HG03103 (cell line): ENCODE measurements around the gene RAD52.

Experiments used
- ATAC-seq: cut with Tn5 transposase; IDR thresholded peaks from one replicate; pipeline ENCODE4 v1.9.1; 2021; ENCODE audit warnings: low read depth; ENCODE audit not compliant: unreplicated experiment

RAD52 gene

GRCh38 chr12:916712-917445 is 32.6 kb downstream of the RAD52 start:
- ATAC-seq = no peak

- ATAC-seq = no peak
These were observed 33.3 kb downstream of the RAD52 start for GRCh38 chr12:916240-916639.

- no peak for ATAC-seq
These were observed 34.4 kb downstream of the RAD52 start for GRCh38 chr12:915090-915489.

- no peak for ATAC-seq
These were observed 35.4 kb downstream of the RAD52 start for GRCh38 chr12:913919-914698.

DNA sequence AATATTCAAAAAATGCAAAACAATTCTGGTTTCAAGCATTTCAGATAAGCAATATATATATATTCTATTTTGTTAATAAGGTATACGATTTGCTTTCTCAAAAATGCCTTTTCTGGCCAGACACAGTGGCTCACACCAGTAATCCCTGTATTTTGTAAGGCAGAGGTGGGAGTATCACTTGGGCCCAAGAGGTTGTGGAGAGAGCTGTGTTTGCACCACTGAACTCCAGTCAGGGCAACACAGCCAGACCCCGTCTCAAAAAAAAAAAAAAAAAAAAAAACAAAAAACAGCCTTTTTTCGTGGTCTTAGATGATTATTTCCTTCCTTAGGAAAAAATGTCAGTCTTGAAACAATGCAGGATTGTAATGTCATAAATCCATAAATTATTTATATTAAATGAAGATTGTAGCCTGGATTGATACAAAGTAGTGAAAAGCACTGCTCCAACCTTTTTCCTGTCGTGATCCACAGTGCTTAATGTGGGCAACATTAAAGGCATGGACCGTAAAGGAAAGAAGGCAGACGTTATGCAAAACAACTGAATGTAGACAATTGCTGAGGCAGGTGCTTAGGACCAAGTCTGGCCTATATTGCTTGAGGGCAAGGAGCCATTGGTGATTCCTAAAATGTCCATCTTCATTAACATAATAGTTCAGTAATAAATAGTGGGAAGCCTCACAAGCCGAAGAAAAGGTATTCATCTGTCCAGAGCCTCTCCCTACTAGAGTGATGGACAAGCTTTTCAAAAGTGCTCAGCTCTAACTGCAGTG is 36.8 kb downstream of the RAD52 start:
- no peak for ATAC-seq

DNA sequence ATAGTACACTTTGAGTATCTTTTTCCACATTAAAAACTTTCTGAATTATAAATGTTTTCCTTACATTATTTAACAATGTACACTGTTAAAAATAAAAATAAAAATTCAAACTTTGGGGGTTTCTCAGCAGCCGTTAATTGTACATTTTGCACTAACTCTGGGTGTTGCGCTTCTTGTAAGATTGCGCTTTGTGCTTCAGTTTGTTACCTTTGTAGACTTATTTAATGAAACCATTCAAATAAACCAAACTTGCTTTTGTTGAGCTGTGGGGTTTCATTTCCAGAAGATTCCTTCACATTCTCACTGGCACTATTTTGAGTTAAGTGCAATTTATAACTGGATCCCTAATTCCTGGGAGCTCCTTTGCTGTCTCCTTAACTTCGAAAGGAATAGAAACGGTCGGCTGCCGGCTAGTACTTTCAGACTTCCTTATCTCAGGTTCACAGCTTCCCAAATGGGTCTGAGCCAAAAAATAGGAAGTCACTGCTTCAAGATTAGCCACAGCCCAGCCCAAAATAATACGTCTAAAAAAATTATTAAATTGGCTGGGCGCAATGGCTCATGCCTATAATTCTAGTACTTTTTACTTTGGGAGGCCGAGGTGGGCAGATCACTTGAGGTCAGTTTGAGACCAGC is 38.2 kb downstream of the RAD52 start:
- ATAC-seq = no peak

DNA sequence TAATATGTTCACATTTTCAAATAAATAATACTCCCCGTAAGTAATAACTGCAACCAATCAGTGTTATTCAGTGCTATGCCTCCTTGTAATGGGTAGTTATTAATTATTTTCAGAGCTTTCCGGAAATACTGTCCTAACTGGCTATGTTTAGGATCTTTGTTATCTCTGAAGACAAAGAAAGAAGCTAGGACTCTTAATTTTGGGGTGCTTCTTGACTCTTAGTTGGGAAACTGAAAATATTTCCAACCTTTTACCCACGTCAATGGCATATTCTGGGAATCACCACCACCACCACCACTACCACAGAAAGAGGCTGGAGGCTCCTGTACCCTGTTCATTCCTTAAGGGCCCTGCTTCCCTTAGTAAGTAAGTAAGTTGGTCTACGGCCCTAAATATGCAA is 39.1 kb downstream of the RAD52 start:
- ATAC-seq = no peak

- ATAC-seq = no peak
These were observed 39.6 kb downstream of the RAD52 start for GRCh38 chr12:909861-910260.

- ATAC-seq = no peak
These were observed 41.9 kb downstream of the RAD52 start for GRCh38 chr12:907413-908185.

DNA sequence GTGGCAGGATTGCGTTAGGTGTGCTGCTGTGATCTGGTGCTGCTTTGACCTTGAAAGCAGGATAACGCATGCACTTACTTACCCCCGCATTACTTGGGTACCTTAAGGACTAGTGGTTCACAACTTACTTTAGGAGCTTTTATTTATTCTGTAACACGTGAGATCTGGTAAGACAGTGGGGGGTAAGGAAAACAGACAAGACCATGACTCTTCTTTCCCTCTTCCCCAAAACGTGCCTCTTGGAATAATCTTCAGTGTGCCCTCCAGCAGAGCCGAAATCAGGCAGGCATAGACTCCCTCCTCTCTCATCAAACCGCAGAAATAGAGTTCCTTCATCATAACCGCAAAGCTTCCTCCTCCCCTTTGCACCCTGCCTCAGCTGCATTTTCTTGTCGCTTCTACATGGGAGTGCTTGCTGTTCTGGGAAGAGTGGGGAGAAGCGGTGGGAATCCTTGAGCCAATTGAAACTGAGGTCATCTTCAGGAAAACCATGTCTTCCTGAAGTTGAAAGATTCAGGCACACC is 43.4 kb downstream of the RAD52 start:
- no peak for ATAC-seq

GRCh38 chr12:905261-906031 is 44.0 kb downstream of the RAD52 start:
- no peak for ATAC-seq

DNA sequence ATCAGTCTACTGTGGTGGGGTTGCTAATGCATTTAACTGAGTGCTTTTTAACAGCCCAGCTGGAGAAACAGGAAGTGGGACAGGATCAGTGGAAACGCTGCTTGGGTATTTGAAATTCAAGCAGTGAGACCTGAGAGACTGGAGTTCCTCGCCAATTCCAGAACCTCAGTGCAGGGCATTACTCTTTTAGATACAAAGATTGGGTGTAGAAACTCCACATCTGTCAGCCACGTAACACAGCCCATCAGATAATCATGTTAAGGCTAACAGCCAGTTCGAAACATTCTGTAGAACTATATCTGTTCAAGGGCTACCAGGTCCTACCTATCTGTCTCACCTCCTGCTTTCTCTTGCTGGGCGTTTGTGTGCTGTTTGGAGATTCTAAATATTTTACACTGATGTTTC is 45.5 kb downstream of the RAD52 start:
- no peak for ATAC-seq

- no peak for ATAC-seq
These were observed 46.4 kb downstream of the RAD52 start for GRCh38 chr12:903055-903454.

DNA sequence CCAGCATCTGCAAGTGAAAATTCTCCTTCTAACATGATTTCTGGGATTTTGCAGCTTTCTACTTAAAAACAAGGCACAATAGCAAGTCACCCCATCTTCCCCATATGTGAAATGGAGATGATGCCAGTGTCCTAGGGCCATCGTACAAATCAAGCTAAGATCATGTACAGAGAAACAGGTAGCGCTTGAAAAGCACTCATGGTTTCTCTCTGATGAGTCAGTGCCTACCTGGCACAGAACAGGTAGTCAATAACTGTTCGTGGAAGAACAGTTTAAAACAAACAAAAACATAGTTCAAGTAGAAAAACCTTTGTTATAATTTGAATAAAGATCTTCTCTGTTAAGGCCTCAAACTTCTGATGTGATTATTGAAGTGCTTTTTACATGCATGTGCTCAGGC is 46.9 kb downstream of the RAD52 start:
- no peak for ATAC-seq

DNA sequence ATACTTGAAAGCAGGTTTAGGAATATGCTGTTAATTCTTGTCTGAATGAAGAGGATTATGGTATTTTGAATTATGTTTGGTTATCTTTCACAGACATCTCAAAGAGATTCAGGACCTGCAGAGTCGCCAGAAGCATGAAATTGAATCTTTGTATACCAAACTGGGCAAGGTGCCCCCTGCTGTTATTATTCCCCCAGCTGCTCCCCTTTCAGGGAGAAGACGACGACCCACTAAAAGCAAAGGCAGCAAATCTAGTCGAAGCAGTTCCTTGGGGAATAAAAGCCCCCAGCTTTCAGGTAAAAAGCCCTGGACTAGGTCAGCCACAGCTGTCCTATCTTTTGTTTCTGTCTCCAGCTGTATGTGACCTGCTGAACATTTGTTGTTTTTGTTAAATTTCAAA is 52.1 kb downstream of the RAD52 start:
- ATAC-seq = no peak

- ATAC-seq = no peak
These were observed 53.5 kb downstream of the RAD52 start for GRCh38 chr12:896031-896430.

GRCh38 chr12:894226-894625 is 55.3 kb downstream of the RAD52 start:
- ATAC-seq = no peak

DNA sequence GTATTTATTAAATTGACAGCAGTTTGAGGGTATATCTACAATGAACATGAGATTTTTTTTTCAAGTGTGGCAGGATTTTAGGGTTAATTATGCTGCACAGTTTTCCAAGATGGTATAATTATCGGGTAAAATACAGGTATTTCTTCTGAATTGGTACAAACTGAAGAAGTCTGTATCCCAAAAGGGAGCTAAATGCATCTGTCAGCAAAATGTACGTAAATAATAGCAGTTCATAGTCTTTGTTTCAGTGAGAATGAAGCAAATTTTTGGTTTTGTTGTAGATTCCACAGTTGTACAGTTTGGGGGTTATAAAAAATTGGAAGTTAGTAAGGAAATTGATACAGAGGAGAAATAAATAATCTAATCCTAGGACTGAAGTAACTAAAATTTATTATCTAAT is 63.3 kb downstream of the RAD52 start:
- no peak for ATAC-seq

GRCh38 chr12:885701-886100 is 63.8 kb downstream of the RAD52 start:
- ATAC-seq = no peak
